Neural progenitor cell (in vitro differentiated cells): ENCODE data around the gene ITPR1.

Experiments
- CTCF ChIP-seq: fragments of 200-600 bp; sonication (generic); IDR thresholded peaks from 2 replicates; pipeline ENCODE4 v1.5.1; 2017; ENCODE audit warnings: antibody characterized with exemption, mild to moderate bottlenecking
- EZH2phosphoT487 ChIP-seq: fragments of 200-600 bp; sonication (generic); IDR thresholded peaks from 2 replicates; pipeline ENCODE4 v1.6.1; 2017; ENCODE audit warnings: antibody characterized with exemption

GRCh38 chr3:4730719-4731118 lies 237.6 kb downstream of the ITPR1 start:
- TF ChIP-seq CTCF (no peak), EZH2phosphoT487 (no peak)
